GM19351 (cell line): ENCODE results near the gene POGLUT2.

Experiments
- ATAC-seq: cut with Tn5 transposase; IDR thresholded peaks from one replicate; pipeline ENCODE4 v1.9.1; 2021; ENCODE audit warnings: mild to moderate bottlenecking, moderate library complexity; ENCODE audit not compliant: unreplicated experiment

POGLUT2 gene

GRCh38 chr13:102770435-102770834, 28.3 kb downstream of the POGLUT2 start:
- ATAC-seq: no peak

- ATAC-seq: no peak
Measured at GRCh38 chr13:102769679-102770078, 29.1 kb downstream of the POGLUT2 start.

GRCh38 chr13:102768909-102769308, 29.9 kb downstream of the POGLUT2 start:
- no peak for ATAC-seq

GRCh38 chr13:102763741-102764140, 35.0 kb downstream of the POGLUT2 start:
- ATAC-seq: no peak

- no peak for ATAC-seq
Measured at GRCh38 chr13:102761071-102761470, 37.7 kb downstream of the POGLUT2 start.

GRCh38 chr13:102758842-102759241, 39.9 kb downstream of the POGLUT2 start:
- no peak for ATAC-seq

GRCh38 chr13:102757006-102757405, 41.8 kb downstream of the POGLUT2 start:
- no peak for ATAC-seq

- no peak for ATAC-seq
Measured at GRCh38 chr13:102751886-102752285, 46.9 kb downstream of the POGLUT2 start.

GRCh38 chr13:102742506-102742905, 56.3 kb downstream of the POGLUT2 start:
- no peak for ATAC-seq

GRCh38 chr13:102742101-102742500, 56.7 kb downstream of the POGLUT2 start:
- no peak for ATAC-seq
